ENCODE data around the gene CTNNA2. TPM values are rescaled to one million over a fixed set of nuclear protein-coding genes. Genes with fewer than 3 reads are reported as not detected.

The CTNNA2 gene
- total and polyA plus RNA-seq, 9 of the 15 experiments (the other 6 are each of a cell fraction or from before 2014, with no cell fraction given): 0.03 to 0.40 (median 0.15) TPM

GRCh38 chr2:80610108-80610507 lies 1097.3 kb downstream of the CTNNA2 start (continued):
- TF ChIP-seq, protein P1, sequence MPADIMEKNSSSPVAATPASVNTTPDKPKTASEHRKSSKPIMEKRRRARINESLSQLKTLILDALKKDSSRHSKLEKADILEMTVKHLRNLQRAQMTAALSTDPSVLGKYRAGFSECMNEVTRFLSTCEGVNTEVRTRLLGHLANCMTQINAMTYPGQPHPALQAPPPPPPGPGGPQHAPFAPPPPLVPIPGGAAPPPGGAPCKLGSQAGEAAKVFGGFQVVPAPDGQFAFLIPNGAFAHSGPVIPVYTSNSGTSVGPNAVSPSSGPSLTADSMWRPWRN (IDR thresholded peaks at IDR 0.05; ENCODE audit: low read depth): no peak

GRCh38 chr2:80621656-80622055 lies 1108.8 kb downstream of the CTNNA2 start:
- CTCF ChIA-PET (ENCODE audit: low intra/inter-chr PET ratio): no interaction called here
- Histone ChIP-seq H3K9me3 (replicated peaks; ENCODE audit: control insufficient read depth, insufficient read depth, low read depth, low read length) (no peaks in the 10 kb centered on the region), H3K36me3 (ENCODE audit: control insufficient read depth, insufficient read depth, low read length) (no peaks in the 10 kb centered on the region), H3K4me1 (replicated peaks in 1 of 2; ENCODE audit: control insufficient read depth in 2 of 2, insufficient read depth in 2 of 2, low read length in 2 of 2) (no peaks in the 10 kb centered on the region), H3K27ac (ENCODE audit: extremely low read depth, low read depth, low read length) (no peak overlapping the region), H3K9me1 (ENCODE audit: control insufficient read depth, insufficient read depth, low read length) (no peaks in the 10 kb centered on the region), H3K4me3 (no peak overlapping the region), H4K20me1 (replicated peaks; ENCODE audit: control insufficient read depth, insufficient read depth, low read length) (no peaks in the 10 kb centered on the region), H2AFZ (ENCODE audit: low read depth, low read length) (no peak overlapping the region), H3K27me3 (ENCODE audit: control insufficient read depth in 2 of 2, insufficient read depth in 2 of 2, low read length in 2 of 2) (no peaks in the 10 kb centered on the region), H3K4me2 (ENCODE audit: insufficient read depth, low read length) (no peak overlapping the region), H3K79me2 (ENCODE audit: control insufficient read depth, insufficient read depth, low read length) (no peaks in the 10 kb centered on the region), H3K9ac (ENCODE audit: insufficient read depth in 1 of 2, low read depth in 2 of 2, low read length in 2 of 2) (no peak overlapping the region)
- no peak for DNase-seq (ENCODE audit: extremely low read depth in 1 of 4, low spot score in 3 of 4)
- BruUV-seq (replicated peaks): no TSS peak
- in situ Hi-C loops (cut with MboI): no loop called here
- no peak for ATAC-seq
- POLR2A ChIA-PET: interaction anchor here (0.6 kb wide), 1 partner anchor 1743 kb away, joined by 3 read pairs; no protein-coding TSS in a partner anchor
- intact Hi-C loops (cut with micrococcal nuclease): no loop called here
- FAIRE-seq: no peak
- 0% methylated on average over 3 of the region's 3 CpGs for WGBS (ENCODE audit: insufficient coverage, low coverage, missing lambda C conversion rate)
- TF ChIP-seq FOXK1 (CRISPR knock-in tag; IDR thresholded peaks at IDR 0.05; ENCODE audit: borderline replicate concordance) (no peak), CHD7 (IDR thresholded peaks at IDR 0.05; ENCODE audit: low read depth, low read length) (no peak), NUFIP1 (IDR thresholded peaks at IDR 0.05; ENCODE audit: partially characterized antibody) (no peak), TBL1XR1 (IDR thresholded peaks at IDR 0.05; ENCODE audit: low read length in 2 of 2) (no peak), ZNF561 (CRISPR knock-in tag; conservative IDR thresholded peaks at IDR 0.05) (no peak)
- TF ChIP-seq, protein P1 (IDR thresholded peaks at IDR 0.05; ENCODE audit: low read depth): no peak

Measured in K562 (cell line).